Measurements from ENCODE around the gene L3MBTL4.

GRCh38 chr18:6362559-6363129 is 52.1 kb downstream of the L3MBTL4 start:
- TF ChIP-seq CTCF (IDR thresholded peaks at IDR 0.05 in 2 of 3, conservative IDR thresholded peaks at IDR 0.05 in 1 of 3; ENCODE audit: insufficient read depth in 2 of 3, low read depth in 1 of 3, low read length in 3 of 3) (no peak), HINFP (tag; conservative IDR thresholded peaks at IDR 0.05; ENCODE audit: low read depth) (no peak), MAFK (IDR thresholded peaks at IDR 0.05; ENCODE audit: low read length) (no peak), RAD51 (IDR thresholded peaks at IDR 0.05; ENCODE audit: borderline replicate concordance, low read depth) (no peak)

Data from K562 (cell line).